ENCODE results near the gene ARHGAP22. TPM values are rescaled to one million over a fixed set of nuclear protein-coding genes. Genes with fewer than 3 reads are reported as not detected.
A peak's percentile ranks its signal among the peaks of the same experiment; 100 is the strongest.

ARHGAP22 gene
- total RNA-seq, 1 donor from 2014 or later, result 3.4 TPM

GRCh38 chr10:48508791-48509772 is 95.8 kb downstream of the ARHGAP22 start:
- DNase-seq, result no peak
- intact Hi-C loops (cut with micrococcal nuclease), result no loop called here
- peak; percentile 65 for ATAC-seq

GRCh38 chr10:48507933-48508790 is 96.7 kb downstream of the ARHGAP22 start:
- peak; percentile 39 for ATAC-seq
- intact Hi-C loops (cut with micrococcal nuclease), result no loop called here
- DNase-seq, result peak; percentile 74

- ATAC-seq (no peak), DNase-seq (no peak)
- intact Hi-C loops (cut with micrococcal nuclease), result no loop called here
Measured at GRCh38 chr10:48507494-48507893, 97.4 kb downstream of the ARHGAP22 start.

GRCh38 chr10:48506147-48506917 is 98.5 kb downstream of the ARHGAP22 start:
- intact Hi-C loops (cut with micrococcal nuclease), result no loop called here
- DNase-seq, result no peak
- no peak for ATAC-seq

- ATAC-seq, result no peak
- intact Hi-C loops (cut with micrococcal nuclease), result no loop called here
- DNase-seq, result no peak
Measured at GRCh38 chr10:48505394-48506112, 99.3 kb downstream of the ARHGAP22 start.

- no peak for ATAC-seq
- intact Hi-C loops (cut with micrococcal nuclease), result no loop called here
- no peak for DNase-seq
Measured at GRCh38 chr10:48504141-48504885, 100.6 kb downstream of the ARHGAP22 start.

GRCh38 chr10:48503293-48503911 is 101.5 kb downstream of the ARHGAP22 start:
- DNase-seq (no peak), ATAC-seq (no peak)
- intact Hi-C loops (cut with micrococcal nuclease), result no loop called here

- DNase-seq (no peak), ATAC-seq (no peak)
- intact Hi-C loops (cut with micrococcal nuclease), result no loop called here
Measured at GRCh38 chr10:48502791-48503190, 102.1 kb downstream of the ARHGAP22 start.

GRCh38 chr10:48501787-48502771 is 102.8 kb downstream of the ARHGAP22 start:
- intact Hi-C loops (cut with micrococcal nuclease), result no loop called here
- no peak for ATAC-seq
- no peak for DNase-seq

- DNase-seq, result no peak
- ATAC-seq, result no peak
- intact Hi-C loops (cut with micrococcal nuclease), result no loop called here
Measured at GRCh38 chr10:48501226-48501625, 103.6 kb downstream of the ARHGAP22 start.

GRCh38 chr10:48500771-48501170 is 104.1 kb downstream of the ARHGAP22 start:
- intact Hi-C loops (cut with micrococcal nuclease), result no loop called here
- DNase-seq (no peak), ATAC-seq (no peak)

- DNase-seq, result no peak
- intact Hi-C loops (cut with micrococcal nuclease), result no loop called here
- ATAC-seq, result no peak
Measured at GRCh38 chr10:48498940-48499510, 105.8 kb downstream of the ARHGAP22 start.

- intact Hi-C loops (cut with micrococcal nuclease), result no loop called here
- ATAC-seq (no peak), DNase-seq (no peak)
Measured at GRCh38 chr10:48497780-48498770, 106.8 kb downstream of the ARHGAP22 start.

GRCh38 chr10:48496831-48497779 is 107.8 kb downstream of the ARHGAP22 start:
- DNase-seq (peak; percentile 49), ATAC-seq (peak; percentile 83)
- intact Hi-C loops (cut with micrococcal nuclease), result no loop called here
